Suprapubic skin (tissue), 4 donors: ENCODE measurements around the gene TRIO.

Source experiments
- CTCF ChIP-seq, 2 donors: fragments of 200-600 bp in 1 of 2; fragments of 450-650 bp in 1 of 2; sonication (generic) in 1 of 2; IDR thresholded peaks; one replicate each; pipeline ENCODE4 v1.5.1; 2016 to 2019; ENCODE audit warnings: antibody characterized with exemption in 2 of 2, mild to moderate bottlenecking in 1 of 2, moderate library complexity in 1 of 2
- EP300 ChIP-seq: sonication (generic); formaldehyde crosslinking; IDR thresholded peaks from one replicate; pipeline ENCODE4 v1.6.1; 2017; ENCODE audit warnings: antibody characterized with exemption
- POLR2A ChIP-seq, 2 donors: fragments of 450-650 bp; IDR thresholded peaks; one replicate each; pipeline ENCODE4 v1.6.1; 2017; ENCODE audit warnings: antibody characterized with exemption in 2 of 2, mild to moderate bottlenecking in 2 of 2, moderate library complexity in 2 of 2
- POLR2AphosphoS5 ChIP-seq, 3 donors: sonication (generic); formaldehyde crosslinking; IDR thresholded peaks; one replicate each; pipeline ENCODE4 v1.6.1; 2017; ENCODE audit warnings: antibody characterized with exemption in 3 of 3

- TF ChIP-seq POLR2A (IDR thresholded peaks at IDR 0.05) (no peak), CTCF (IDR thresholded peaks at IDR 0.05) (no peak), EP300 (no peak), POLR2AphosphoS5 (IDR thresholded peaks at IDR 0.05) (no peak)
Measured at GRCh38 chr5:14201325-14202045, 58.3 kb downstream of the TRIO start.
